ENCODE results near the gene PXMP4.

GRCh38 chr20:33679758-33680485 is 40.2 kb downstream of the PXMP4 start:
- TF ChIP-seq CTCF (IDR thresholded peaks at IDR 0.05): no peak
- no peak for TF ChIP-seq ZNF232 (CRISPR knock-in tag; IDR thresholded peaks at IDR 0.05)
- TF ChIP-seq CREB1 (CRISPR knock-in tag; IDR thresholded peaks at IDR 0.05): no peak
- TF ChIP-seq, protein P1, sequence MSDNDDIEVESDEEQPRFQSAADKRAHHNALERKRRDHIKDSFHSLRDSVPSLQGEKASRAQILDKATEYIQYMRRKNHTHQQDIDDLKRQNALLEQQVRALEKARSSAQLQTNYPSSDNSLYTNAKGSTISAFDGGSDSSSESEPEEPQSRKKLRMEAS (CRISPR knock-in tag; IDR thresholded peaks at IDR 0.05): no peak
- no peak for TF ChIP-seq NR2C2 (CRISPR knock-in tag; IDR thresholded peaks at IDR 0.05)
- no peak for TF ChIP-seq ZNF138 (CRISPR knock-in tag; conservative IDR thresholded peaks at IDR 0.05)

Measured in WTC11 (cell line).